Endothelial cell of umbilical vein (primary cell): Measurements from ENCODE around the gene CCNL2.

Experiments used
- FOS ChIP-seq: IDR thresholded peaks from 2 replicates; pipeline ENCODE4 v1.6.1; 2011; ENCODE audit warnings: mild to moderate bottlenecking, low read length, moderate library complexity, borderline replicate concordance; ENCODE audit not compliant: insufficient read depth
- MAX ChIP-seq: IDR thresholded peaks from 2 replicates; pipeline ENCODE4 v1.6.1; 2011; ENCODE audit not compliant: insufficient read depth, insufficient read length
- TF ChIP-seq, protein P1 (sequence below), 2 donors: IDR thresholded peaks; 1 replicate in 1 of 2; 2 replicates in 1 of 2; pipeline ENCODE4 v1.5.1; 2011; ENCODE audit warnings: low read length in 2 of 2, mild to moderate bottlenecking in 2 of 2, moderate library complexity in 2 of 2, control low read depth in 1 of 2, inconsistent platforms in 1 of 2, low read depth in 1 of 2; ENCODE audit not compliant: insufficient read depth in 1 of 2; ENCODE audit errors: extremely low read depth in 1 of 2

- TF ChIP-seq, protein P1, sequence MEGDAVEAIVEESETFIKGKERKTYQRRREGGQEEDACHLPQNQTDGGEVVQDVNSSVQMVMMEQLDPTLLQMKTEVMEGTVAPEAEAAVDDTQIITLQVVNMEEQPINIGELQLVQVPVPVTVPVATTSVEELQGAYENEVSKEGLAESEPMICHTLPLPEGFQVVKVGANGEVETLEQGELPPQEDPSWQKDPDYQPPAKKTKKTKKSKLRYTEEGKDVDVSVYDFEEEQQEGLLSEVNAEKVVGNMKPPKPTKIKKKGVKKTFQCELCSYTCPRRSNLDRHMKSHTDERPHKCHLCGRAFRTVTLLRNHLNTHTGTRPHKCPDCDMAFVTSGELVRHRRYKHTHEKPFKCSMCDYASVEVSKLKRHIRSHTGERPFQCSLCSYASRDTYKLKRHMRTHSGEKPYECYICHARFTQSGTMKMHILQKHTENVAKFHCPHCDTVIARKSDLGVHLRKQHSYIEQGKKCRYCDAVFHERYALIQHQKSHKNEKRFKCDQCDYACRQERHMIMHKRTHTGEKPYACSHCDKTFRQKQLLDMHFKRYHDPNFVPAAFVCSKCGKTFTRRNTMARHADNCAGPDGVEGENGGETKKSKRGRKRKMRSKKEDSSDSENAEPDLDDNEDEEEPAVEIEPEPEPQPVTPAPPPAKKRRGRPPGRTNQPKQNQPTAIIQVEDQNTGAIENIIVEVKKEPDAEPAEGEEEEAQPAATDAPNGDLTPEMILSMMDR (IDR thresholded peaks at IDR 0.05; ENCODE audit: extremely low read depth in 1 of 2, insufficient read depth in 1 of 2, low read depth in 1 of 2, low read length in 2 of 2) = no peak
- TF ChIP-seq FOS (no peak), MAX (no peak)
Observed at GRCh38 chr1:1430992-1431844, 32.1 kb upstream of the CCNL2 start.
